Stimulated activated CD8-positive, alpha-beta memory T cell treated with anti-CD3 and anti-CD28 coated beads, Interleukin-15, amount 100 ng/mL, for 4 hours (primary cell): Measurements from ENCODE around the gene PRKG1.

Experiments
- DNase-seq, 2 donors: peaks; one replicate each; pipeline ENCODE4 v3.0.0-alpha.2; 2020; ENCODE audit warnings: low read depth in 2 of 2

Gene PRKG1

GRCh38 chr10:52314822-52315552 is 1240.7 kb downstream of the PRKG1 start:
- DNase-seq: no peak

- no peak for DNase-seq
Measured at GRCh38 chr10:52316001-52316400, 1241.7 kb downstream of the PRKG1 start.

DNA sequence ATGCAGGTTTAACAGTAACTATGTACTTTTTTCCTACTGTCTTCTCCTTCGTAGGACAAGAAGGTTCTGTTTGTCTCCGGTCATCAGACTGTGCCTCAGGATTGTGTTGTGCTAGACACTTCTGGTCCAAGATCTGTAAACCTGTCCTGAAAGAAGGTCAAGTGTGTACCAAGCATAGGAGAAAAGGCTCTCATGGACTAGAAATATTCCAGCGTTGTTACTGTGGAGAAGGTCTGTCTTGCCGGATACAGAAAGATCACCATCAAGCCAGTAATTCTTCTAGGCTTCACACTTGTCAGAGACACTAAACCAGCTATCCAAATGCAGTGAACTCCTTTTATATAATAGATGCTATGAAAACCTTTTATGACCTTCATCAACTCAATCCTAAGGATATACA is 1242.2 kb downstream of the PRKG1 start:
- DNase-seq: no peak

GRCh38 chr10:52318136-52318701 is 1243.9 kb downstream of the PRKG1 start:
- no peak for DNase-seq

GRCh38 chr10:52318822-52319464 is 1244.7 kb downstream of the PRKG1 start:
- DNase-seq: no peak

DNA sequence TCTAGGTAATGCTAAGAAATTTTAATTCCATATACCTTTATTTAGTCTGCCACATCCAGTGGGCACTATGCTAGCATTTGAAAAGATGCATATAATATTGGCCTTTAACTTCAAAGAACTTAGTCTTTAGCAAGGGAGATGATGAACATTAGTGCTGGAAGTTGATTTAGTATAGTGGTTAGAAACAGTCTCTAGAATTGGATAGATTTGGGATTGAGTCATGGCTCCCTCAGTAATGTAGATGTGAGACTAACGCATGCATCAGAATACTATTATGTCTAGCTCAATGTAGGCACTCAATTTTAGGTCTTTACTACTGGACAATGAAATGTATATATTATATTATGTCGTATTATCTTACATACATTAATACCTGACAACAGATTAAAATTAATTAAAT is 1245.6 kb downstream of the PRKG1 start:
- DNase-seq: no peak

DNA sequence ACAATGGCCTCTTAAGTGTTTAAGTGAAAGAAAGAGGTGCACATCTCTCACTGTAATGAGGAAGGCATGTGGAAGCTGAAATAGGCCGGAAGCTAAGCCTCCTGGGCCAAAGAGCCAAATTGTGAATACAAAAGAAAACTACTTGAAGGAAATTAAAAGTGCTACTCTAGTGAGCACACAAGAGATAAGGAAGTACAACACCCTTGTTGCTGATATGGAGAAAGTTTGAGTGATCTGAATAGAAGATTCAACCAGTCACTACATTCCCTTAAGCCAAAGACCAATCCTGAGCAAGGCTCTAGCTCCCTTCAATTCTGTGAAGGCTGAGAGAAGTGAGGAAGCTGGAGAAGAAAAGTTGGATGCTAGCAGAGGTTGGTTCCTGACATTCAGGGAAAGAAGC is 1248.0 kb downstream of the PRKG1 start:
- DNase-seq: no peak

DNA sequence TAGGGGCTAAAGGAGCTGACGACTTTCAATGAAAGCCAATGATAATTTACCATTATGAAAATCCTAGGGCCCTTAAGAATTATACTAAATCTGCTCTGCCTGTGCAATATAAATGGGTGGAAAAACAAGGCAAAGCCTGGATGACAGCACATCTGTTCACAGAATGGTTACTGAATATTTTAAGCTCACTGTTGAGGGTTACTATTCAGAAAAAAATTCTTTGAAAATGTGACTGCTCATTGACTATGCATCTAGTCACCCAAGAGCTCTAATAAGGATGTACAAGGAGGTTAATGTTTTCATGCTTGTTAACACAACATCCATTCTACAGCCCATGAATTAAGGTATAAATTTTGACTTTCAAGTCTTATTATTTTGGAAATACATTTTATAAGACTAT is 1248.6 kb downstream of the PRKG1 start:
- no peak for DNase-seq

- DNase-seq: no peak
Measured at GRCh38 chr10:52326382-52326781, 1252.1 kb downstream of the PRKG1 start.

DNA sequence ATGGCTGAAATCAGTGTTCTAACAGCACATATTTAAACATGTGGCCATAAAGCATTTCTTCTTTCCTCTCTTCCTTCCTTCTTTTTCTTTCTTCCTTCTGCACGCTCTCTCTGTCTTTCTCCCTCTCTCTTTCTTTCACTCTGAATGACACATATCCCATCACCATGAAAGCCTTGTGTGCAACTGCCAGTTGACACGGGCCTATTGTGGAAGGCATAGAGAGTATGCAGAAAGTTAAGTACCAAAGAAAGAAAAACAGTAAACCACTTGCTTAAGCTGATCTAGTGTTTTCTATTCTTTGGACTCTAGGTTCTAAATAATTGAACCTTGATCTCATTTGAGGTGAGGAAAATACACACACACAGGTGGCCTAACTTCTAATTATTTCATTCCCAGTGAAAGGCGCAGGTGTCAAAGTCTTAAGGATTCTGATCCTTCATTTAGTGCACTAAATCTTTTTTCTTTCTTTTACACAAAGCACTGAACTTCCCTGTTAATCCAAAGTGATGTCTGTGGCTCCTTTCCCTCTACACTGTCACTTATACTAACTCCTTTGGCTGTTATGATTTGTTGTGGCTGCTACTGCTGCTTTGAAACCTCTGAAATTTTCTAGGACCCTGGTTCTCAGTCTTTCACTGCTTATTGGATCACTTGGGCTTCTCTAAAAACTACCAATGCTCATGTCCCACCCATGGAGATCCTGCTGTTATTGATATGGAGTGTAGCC is 1257.5 kb downstream of the PRKG1 start:
- no peak for DNase-seq

- DNase-seq: no peak
Measured at GRCh38 chr10:52332815-52333214, 1258.5 kb downstream of the PRKG1 start.

DNA sequence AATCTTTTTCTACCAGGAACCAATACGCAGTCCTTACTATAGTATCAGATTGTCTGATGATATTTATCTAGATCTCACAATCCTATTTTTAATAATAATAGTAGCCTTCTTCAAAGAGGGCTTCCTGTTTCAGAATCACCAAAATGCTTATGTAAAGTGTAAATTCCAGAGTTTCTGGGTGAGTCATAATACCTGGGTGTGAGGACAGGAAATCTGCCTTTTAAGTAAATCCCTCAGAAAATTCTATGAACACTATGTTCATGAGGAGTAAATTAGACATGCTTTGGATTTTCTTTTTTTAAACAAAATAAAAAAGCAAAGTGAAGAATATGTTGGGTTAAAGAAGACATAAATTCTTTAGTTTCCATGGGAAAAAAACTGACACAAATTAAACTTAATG is 1260.3 kb downstream of the PRKG1 start:
- DNase-seq: no peak

- no peak for DNase-seq
Measured at GRCh38 chr10:52335665-52336064, 1261.4 kb downstream of the PRKG1 start.

GRCh38 chr10:52337225-52337624 is 1262.9 kb downstream of the PRKG1 start:
- DNase-seq: no peak

DNA sequence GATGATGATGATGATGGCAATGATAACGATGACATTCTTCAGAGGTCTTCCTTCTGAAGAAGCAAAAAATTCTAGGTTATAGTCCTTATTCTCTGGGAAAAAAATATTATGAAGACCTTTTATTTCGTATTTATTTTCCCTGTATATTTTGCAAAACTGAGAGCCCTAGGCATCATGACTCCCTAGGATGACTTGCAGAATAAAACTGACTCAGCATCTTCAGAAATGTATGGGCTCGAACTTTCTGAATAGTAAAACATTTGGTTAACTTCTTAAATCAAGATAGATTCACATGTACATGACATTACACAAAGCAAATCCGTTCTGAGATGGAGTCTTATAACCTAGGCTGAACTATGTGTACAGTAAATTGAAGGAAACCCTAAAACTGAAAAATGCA is 1269.2 kb downstream of the PRKG1 start:
- DNase-seq: no peak

- no peak for DNase-seq
Measured at GRCh38 chr10:52346394-52347326, 1272.4 kb downstream of the PRKG1 start.

GRCh38 chr10:52347327-52347667 is 1273.0 kb downstream of the PRKG1 start:
- no peak for DNase-seq
